GM19099 (cell line): ENCODE measurements around the gene PTPN13.

Source experiments
- POLR2A ChIP-seq: IDR thresholded peaks from 3 replicates; pipeline ENCODE4 v1.6.1; 2011; ENCODE audit warnings: low read depth; ENCODE audit not compliant: insufficient read length; ENCODE audit errors: extremely low read depth

PTPN13 gene

DNA sequence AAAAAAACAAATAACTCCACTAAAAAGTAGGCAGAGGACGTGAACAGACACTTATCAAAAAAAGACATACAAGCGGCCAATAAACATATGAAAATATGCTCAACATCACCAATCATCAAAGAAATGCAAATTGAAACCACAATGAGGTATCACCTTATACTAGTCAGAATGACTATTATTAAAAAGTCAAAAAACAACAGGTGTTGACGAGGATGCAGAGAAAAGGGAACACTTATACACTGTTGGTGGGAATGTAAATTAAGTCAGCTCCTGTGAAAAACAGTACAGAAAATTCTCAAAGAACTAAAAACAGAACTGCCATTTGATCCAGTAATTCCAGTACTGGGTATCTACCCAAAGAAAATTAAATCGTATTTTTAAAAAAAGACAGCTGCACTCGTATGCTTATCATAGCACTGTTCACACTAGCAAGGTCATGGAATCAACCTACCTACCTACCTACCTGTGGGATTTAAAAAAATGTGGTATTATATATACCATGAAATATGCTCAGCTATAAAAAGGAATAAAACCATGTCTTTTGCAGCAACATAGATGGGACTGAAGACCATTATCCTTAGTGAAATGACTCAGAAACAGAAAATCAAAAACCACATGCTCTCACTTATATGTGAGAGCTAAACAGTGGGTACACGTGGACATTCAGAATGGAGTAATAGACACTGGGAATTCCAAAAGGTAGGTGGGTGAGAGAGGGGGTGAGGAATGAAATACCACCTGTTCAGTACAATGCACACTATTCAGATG lies 24.8 kb upstream of the PTPN13 start:
- no peak for TF ChIP-seq POLR2A

DNA sequence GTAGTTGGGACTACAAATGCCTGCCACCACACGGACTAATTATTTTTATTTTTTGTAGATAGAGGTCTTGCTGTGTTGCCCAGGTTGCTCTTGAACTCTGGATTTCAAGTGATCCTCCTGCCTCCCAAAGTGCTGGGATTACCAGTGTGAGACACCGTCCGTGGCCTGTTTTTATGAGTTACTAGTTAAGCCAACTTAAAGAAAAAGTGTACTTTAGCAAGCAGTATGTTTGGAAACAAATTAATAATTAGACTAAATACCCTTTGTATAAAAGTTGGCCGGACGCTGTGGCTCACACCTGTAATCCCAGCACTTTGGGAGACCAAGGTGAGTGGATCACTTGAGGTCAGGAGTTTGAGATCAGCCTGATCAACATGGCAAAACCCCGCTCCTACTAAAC lies 14.2 kb upstream of the PTPN13 start:
- no peak for TF ChIP-seq POLR2A

DNA sequence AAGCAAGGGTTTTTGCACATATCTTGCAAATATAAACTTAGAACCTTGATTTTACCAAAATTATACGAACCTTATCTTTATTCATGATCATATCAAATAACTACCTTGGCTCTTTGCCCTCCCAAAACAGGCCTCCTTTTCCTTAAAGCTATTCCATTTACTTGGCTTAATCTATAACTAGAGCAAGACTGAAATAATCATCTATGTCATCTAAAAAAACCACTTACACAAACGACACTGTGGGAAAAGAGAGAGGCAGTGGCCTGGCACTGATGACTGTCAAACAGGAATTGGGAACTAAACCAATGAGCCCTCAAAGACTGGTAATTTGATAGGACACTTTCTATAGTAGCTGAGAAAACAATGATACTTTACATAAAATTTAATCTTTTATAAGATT lies 11.7 kb upstream of the PTPN13 start:
- TF ChIP-seq POLR2A, result no peak

DNA sequence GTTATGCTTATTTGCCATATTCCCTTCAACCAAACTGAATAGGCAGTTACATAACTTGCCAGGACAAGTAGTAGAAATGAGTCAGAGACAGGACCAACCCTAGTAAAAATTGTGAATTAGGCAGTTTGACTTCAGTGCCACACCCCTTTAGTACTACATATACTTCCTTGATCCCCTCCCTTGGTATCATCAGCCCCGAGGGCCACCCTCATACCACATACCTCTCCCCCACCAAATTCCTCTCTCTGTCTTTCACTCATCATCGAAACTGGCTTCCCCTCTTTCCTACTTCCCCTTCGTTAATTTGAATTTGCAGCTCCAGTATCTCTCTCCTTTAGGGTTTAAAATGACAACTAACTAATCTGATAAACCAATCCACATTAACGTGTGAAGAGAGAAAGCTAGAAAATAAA lies 7.9 kb upstream of the PTPN13 start:
- no peak for TF ChIP-seq POLR2A

DNA sequence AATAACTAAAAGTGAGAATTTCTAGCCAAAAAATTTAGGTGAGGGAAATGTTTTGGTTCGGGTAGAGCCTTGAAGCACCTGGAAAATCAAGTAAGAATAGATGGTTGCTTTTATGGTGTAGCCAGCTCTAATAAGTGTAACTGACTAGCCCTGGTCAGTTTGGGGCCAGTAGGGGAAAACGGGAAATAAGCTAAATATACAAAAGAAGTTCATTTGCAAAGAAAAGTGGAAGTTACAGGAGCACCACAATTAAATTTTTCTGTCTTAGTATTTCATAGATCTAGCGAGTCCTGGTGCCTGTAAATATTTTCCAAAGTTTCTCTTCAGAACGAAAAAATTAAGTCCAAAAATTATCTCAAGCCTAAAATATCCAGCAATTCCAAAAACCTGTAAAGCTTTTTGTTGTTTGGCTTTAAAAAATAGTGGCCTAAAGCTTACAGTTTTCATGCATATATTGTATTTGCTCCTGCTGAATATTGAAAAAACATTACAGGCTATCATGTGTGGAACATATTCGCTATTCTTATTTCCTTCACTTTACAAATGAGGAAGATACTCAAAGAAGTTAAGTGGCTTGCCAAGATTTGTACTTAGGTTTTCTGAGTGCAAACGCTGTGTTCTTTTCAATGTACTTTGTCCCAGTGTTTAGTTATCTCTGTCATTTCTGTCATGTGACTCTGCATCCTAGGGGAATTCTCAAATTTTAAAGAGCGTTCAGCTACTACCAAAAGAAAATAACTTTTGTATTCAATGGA lies 7.3 kb upstream of the PTPN13 start:
- TF ChIP-seq POLR2A, result no peak

DNA sequence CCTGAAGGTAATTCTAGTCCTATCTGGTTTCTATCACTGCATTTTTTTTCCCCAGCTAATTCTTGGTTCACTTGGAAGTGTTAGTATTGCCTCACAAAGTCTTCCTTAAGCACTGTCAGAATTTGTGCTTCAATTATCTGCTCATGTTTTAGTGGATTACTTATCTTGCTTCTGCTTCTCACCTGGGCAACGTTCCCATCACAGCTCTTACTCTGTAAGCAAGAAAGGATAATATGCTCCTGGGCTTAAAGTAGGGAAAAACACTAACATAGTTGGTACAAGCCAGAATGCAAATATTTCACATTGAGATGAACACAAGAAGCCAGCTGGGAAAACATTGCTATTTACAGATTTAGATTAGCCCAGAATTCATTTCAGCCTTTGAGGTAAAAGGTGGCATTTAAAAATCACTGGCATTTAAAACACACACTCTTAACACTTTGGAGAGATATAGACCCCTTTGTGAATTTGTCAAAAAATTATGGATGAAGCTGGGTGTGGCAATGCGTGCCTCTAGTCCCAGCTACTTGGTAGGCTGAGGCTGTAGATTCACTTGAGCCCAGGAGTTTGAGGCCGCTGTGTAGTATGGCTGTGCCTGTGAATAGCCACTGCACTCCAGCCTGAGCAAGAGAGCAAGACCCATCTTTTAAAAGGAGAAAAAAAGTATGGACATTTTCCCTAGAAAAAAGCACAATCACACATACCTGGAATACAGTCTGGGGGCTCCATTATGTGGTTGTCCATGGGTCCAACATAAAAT lies 6.6 kb upstream of the PTPN13 start:
- no peak for TF ChIP-seq POLR2A

DNA sequence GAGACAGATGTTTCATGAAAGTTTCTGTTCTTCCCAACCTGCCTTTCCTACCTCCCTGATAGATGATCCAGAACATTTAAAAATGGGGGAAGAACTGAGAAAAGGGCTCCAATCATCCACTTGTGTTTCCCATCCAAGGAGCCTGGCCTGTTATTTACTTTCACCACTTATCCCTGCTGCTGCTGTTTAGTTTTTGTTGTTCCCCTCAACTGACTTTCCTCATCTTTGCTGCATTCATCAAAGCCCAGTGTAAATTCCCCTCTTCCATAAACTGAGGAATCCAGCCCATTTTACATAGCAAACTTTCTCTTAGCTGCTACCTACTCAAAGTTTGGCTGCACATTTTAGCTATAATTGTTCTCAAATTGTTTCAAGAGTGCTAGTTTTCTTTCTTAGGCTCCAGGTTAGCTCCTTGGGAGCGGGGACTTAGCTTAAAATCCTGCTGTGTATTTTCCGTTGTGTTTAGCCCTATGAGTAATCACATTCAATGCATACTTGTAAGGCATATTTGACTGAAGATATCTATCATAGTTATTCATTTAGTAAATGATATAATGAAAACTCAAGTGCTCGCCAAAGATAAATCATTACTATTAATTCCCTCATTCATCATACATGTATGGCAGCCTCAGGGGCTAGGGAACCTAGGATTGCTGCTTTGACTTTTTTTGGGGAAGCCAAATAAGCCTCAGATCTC lies 1.4 kb upstream of the PTPN13 start:
- no peak for TF ChIP-seq POLR2A

DNA sequence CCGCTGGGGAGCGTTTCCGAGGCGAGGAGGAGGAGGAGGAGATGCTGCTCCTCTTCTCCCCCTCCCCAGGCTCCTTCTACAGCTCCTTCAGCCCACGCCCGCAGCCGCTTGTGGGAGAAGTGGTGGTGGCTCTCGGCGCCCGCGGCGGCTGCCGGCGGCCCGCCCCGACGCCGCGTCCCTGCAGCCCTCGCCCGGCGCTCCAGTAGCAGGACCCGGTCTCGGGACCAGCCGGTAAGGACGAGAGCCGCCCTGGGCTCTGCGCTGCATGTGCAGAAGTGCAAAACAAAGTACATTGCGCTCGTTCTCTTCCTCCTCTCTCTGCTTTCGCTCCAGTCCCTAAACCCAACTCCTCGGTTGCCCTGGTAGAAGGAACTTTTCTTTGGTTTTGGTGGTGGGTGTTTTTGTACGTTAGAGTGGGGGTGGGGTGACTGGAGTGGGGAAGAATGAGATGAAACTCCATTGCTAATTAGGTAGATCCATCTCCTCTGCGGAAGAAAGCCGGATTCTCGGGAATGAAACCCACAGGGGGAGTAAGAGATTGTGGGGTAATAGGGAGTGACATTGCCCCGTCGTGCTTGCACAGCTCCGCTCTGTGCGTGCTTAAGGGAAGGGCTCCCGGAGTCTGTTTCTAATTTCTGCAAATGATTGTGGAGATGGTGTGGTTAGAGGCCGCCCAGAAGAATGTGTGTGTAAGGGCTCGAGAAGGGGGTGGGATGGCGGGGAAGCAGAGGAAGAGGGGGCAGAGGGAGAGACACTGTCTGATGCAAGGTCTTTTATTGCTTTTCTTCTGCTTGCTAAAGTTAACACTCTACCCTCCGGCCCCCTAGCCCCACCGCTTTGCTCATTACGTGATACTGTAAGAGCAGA lies 677 bp downstream of the PTPN13 start:
- no peak for TF ChIP-seq POLR2A

DNA sequence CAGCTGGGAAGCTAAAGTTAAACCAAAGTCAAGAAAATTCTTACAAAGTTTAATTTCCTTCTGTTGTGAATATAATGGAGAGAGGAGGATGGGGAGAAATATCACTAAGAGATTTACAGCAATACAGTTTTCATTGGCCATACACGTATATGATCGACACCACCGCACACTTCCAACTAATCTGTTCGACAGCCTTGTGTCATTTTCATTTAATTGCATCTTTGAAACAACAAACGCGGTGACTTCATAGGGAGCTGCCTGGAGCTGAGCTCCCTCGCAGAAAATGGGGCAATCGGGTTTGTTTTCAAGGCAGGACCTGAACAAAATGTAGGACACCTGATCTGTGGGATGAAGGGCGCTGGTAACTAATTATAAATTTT lies 1.3 kb downstream of the PTPN13 start:
- TF ChIP-seq POLR2A, result no peak

DNA sequence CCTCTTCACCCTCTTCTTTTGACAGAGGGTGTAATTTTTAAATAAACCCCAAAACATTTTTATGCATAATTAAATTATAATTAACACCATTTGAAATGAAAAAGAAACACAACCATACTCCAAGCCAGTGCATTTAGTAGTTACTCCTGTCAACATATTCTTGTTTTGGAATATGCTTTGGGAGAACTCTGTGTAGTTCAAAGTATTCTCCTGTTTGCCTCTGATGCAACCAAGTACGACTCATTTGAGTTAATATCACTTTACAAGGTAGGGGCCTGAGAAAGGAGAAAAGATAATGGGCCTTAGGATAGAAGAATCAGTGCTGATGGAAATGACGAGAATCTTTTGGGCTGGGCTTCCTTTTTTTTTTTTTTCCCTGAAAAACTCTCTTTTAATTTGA lies 2.7 kb downstream of the PTPN13 start:
- no peak for TF ChIP-seq POLR2A

DNA sequence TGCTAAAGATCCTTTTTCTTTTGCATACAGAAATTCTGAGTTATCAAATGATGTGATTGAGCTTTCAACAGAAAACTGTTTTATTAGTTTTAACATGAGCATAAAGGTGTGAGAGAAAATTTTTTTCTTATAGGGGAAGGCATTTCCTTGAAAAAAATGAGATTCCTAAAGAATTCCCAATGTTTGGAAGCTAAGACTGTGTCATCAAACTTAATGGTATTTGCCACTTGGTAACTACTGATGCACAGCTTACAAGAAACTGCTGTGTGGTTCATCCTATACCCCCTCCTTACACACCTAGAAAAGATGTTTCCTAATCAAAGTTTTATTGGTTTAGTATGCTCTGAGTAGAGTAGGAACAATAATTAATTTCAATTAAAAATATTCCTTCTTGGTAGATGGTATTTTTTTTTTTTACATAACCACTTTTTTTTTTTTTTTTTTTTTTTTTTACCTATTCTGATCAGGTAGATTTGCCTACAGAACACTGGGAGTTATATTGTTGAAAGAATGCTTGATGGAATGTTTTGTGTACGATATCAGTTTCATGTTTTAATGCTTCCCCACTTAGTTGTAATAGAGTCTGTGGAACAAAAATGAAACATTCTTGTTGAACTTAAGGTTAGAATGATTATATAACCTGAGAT lies 6.0 kb downstream of the PTPN13 start:
- TF ChIP-seq POLR2A, result no peak

DNA sequence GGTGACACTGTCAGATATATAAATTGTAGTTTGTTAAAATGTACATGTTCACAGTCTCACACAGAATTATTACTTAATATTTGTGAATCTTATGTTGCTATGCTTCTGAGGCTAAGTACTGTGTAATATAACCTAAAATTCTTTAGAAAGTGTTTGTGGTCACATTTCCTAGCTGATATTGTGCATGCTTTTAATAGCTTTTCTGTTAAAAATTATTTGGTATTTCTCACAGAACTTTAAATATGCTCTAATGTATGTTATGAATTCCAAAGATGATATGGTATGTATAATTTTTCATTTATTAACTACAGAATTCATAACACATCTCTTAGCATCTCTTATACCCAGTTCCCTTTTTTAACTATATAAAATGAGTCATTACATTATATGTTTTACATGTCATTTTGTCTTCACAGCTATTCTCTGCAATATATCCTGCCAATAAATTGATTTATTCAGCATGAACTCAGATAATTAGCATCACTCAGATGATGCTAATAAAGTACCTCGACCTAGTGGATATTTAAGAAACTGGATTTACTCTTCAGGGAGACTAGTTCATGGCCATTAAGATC lies 9.3 kb downstream of the PTPN13 start:
- no peak for TF ChIP-seq POLR2A

DNA sequence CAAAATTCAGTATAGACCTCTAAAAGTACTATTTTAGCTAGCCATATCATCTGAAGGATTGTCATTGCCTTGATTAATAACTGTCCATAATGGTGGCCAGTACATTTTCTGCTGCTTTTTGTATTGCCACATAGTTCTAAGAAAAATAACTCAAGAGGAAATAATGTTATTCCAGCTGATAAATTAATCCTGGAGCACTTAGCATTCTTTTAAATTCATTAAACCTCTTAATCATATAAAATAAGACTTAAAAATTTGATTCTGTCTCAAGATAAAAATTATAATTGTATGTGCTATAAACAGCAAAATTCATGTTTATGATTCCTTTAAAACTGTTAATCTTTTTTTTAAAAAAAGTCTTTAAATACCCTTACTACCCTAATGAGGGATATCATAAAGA lies 12.7 kb downstream of the PTPN13 start:
- TF ChIP-seq POLR2A, result no peak
